ENCODE measurements around the gene TINAG. TPM values are rescaled to one million over a fixed set of nuclear protein-coding genes. Genes with fewer than 3 reads are reported as not detected.

Gene TINAG, protein sequence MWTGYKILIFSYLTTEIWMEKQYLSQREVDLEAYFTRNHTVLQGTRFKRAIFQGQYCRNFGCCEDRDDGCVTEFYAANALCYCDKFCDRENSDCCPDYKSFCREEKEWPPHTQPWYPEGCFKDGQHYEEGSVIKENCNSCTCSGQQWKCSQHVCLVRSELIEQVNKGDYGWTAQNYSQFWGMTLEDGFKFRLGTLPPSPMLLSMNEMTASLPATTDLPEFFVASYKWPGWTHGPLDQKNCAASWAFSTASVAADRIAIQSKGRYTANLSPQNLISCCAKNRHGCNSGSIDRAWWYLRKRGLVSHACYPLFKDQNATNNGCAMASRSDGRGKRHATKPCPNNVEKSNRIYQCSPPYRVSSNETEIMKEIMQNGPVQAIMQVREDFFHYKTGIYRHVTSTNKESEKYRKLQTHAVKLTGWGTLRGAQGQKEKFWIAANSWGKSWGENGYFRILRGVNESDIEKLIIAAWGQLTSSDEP
- not detected in 5 replicates for total RNA-seq (2022; extraction: Qiagen RNA extraction; ENCODE audit: low read depth)

DNA sequence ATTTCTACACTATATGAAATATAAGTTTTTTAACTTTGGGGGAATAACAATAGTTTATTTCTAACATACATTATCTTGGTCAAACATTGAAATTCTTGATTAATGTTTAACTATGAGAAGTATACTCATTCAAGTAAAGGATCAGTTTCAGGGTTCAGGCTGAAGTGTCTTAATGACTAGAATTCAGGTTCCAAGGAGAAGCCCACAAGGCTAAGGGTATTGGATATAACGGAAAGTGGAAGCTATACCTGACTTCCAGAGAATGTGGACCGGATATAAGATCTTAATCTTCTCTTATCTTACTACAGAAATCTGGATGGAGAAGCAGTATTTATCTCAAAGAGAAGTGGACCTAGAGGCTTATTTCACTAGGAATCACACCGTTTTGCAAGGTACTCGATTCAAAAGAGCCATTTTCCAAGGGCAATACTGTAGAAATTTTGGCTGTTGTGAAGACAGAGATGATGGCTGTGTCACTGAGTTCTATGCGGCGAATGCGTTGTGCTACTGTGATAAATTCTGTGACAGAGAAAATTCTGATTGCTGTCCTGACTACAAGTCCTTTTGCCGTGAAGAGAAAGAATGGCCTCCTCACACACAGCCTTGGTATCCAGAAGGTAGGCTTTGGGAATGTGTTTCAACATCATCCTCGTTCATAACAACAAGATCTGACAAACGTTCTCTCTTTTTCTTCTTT, at the start of gene TINAG:
Gene TINAG (plus strand): TSS at position 153 of the 697 bp plus-strand sequence. CDS start 110 bp downstream, at position 263.

Other genes starting within 250 kb of the TINAG start
- not detected in 5 replicates for gene MLIP, start 197.0 kb upstream of the TINAG start, total RNA-seq (2022; extraction: Qiagen RNA extraction; ENCODE audit: low read depth)

Data from A549 treated with ZK216348 at 1 μM for 4 hours (cell line).